HG02678 (cell line): ENCODE results near the gene NRG2.

Source experiments
- ATAC-seq: cut with Tn5 transposase; IDR thresholded peaks from one replicate; pipeline ENCODE4 v1.9.1; 2021; ENCODE audit warnings: mild to moderate bottlenecking, moderate library complexity; ENCODE audit not compliant: unreplicated experiment

NRG2 gene

GRCh38 chr5:139951983-139952382 is 91.1 kb downstream of the NRG2 start:
- no peak for ATAC-seq

GRCh38 chr5:139951296-139951924 is 91.7 kb downstream of the NRG2 start:
- ATAC-seq = no peak

- no peak for ATAC-seq
Measured at GRCh38 chr5:139950436-139950835, 92.7 kb downstream of the NRG2 start.

GRCh38 chr5:139949710-139950109 is 93.4 kb downstream of the NRG2 start:
- no peak for ATAC-seq

- ATAC-seq = no peak
Measured at GRCh38 chr5:139947727-139948126, 95.4 kb downstream of the NRG2 start.

- no peak for ATAC-seq
Measured at GRCh38 chr5:139946440-139946839, 96.7 kb downstream of the NRG2 start.

GRCh38 chr5:139946006-139946405 is 97.1 kb downstream of the NRG2 start:
- no peak for ATAC-seq

GRCh38 chr5:139942243-139942642 is 100.9 kb downstream of the NRG2 start:
- ATAC-seq = no peak

GRCh38 chr5:139930406-139930805 is 112.7 kb downstream of the NRG2 start:
- no peak for ATAC-seq

GRCh38 chr5:139926797-139927503 is 116.1 kb downstream of the NRG2 start:
- ATAC-seq = no peak

- ATAC-seq = no peak
Measured at GRCh38 chr5:139925650-139926640, 117.2 kb downstream of the NRG2 start.

GRCh38 chr5:139925216-139925562 is 117.9 kb downstream of the NRG2 start:
- no peak for ATAC-seq

GRCh38 chr5:139924294-139925215 is 118.5 kb downstream of the NRG2 start:
- ATAC-seq = no peak

- ATAC-seq = no peak
Measured at GRCh38 chr5:139919308-139919707, 123.8 kb downstream of the NRG2 start.

GRCh38 chr5:139915834-139916233 is 127.3 kb downstream of the NRG2 start:
- ATAC-seq = no peak

GRCh38 chr5:139915266-139915665 is 127.8 kb downstream of the NRG2 start:
- ATAC-seq = no peak

- no peak for ATAC-seq
Measured at GRCh38 chr5:139914218-139914807, 128.8 kb downstream of the NRG2 start.

GRCh38 chr5:139912804-139913203 is 130.3 kb downstream of the NRG2 start:
- ATAC-seq = no peak

GRCh38 chr5:139912158-139912557 is 130.9 kb downstream of the NRG2 start:
- no peak for ATAC-seq
